Left lung (tissue), 10 donors: Measurements from ENCODE around the gene DUT. TPM values are rescaled to one million over a fixed set of nuclear protein-coding genes. Genes with fewer than 3 reads are reported as not detected.

Experiments used
- ATAC-seq: fragments of 200-7000 bp; cut with Tn5 transposase; one replicate; pipeline ENCODE4 v1.9.1; 2020; ENCODE audit warnings: moderate library complexity
- DNase-seq, 4 donors: peaks; one replicate each; pipeline ENCODE4 v3.0.0-alpha.2; 2013 to 2020
- H3K27ac ChIP-seq, 2 donors: fragments of 200-600 bp; sonication (generic) in 1 of 2; one replicate each; pipeline versions ENCODE4 v1.5.0 to v1.8.0; 2020 to 2021
- H3K27me3 ChIP-seq, 2 donors: fragments of 200-600 bp; sonication (generic) in 1 of 2; one replicate each; pipeline versions ENCODE4 v1.5.0 to v1.8.0; 2020 to 2021
- H3K36me3 ChIP-seq, 2 donors: fragments of 200-600 bp; sonication (generic) in 1 of 2; one replicate each; pipeline versions ENCODE4 v1.5.0 to v1.8.0; 2020 to 2021
- H3K4me1 ChIP-seq, 2 donors: fragments of 200-600 bp; one replicate each; pipeline ENCODE4 v1.8.0; 2021
- H3K4me3 ChIP-seq, 2 donors: fragments of 200-600 bp; sonication (generic) in 1 of 2; one replicate each; pipeline versions ENCODE4 v1.5.0 to v1.8.0; 2020 to 2021; ENCODE audit warnings: mild to moderate bottlenecking in 1 of 2
- H3K9me3 ChIP-seq, 2 donors: fragments of 200-600 bp; sonication (generic) in 1 of 2; one replicate each; pipeline versions ENCODE4 v1.5.0 to v1.8.0; 2020 to 2021
- intact Hi-C, 2 donors: fragments of 100-400 bp; cut with DNase I; formaldehyde crosslinking; loops; one replicate each; pipeline versions ENCODE4 v1.11.2 to v1.14.2; 2022
- polyA plus RNA-seq, 6 donors: library from polyadenylated mRNA; unstranded; fragments of 120-200 nt; gene quantifications; one replicate each; pipeline ENCODE4 v1.2.1, GENCODE V29; 2013; ENCODE audit not compliant: insufficient read length in 6 of 6
- total RNA-seq, 2 donors: library from RNA; stranded (reverse); fragmentation: NEBNext Ultra II Directional; extraction: Animal tissue kit (Norgen Biotek cat#: 25700); gene quantifications; one replicate each; pipeline ENCODE4 v1.2.1, GENCODE V29; 2021
- TF ChIP-seq, protein P1 (sequence below), 2 donors: fragments of 200-600 bp; sonication (generic) in 1 of 2; IDR thresholded peaks; one replicate each; pipeline versions ENCODE4 v1.5.0 to v1.8.0; 2021; ENCODE audit warnings: antibody characterized with exemption in 2 of 2
- donor health status: DM: no; HTN: yes; CAD: no.
- donor health status: DM: no; HTN: no; CAD: no.

Gene DUT
- total and polyA plus RNA-seq, 8 donors, result 78.0 to 176 (median 167) TPM

DNA sequence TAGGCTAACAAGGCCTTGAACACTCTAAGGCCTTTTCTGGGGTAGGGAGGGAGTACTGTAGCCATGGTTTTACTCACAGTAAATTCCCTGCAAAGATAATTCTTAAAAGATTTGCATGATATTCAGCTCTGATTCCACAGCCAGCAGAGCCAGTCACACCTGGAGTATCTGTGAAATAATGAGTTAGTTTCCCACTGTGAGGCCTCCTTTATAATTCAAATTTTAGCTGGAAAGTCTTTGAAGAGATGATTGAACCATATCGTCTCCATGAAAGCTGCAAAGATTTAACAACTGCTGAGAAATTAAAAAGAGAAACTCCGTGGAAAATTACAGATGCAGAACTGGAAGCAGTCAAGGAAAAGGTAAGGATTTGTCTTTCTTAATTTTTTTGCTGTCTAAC lies 32.3 kb upstream of the DUT start:
- TF ChIP-seq, protein P1, sequence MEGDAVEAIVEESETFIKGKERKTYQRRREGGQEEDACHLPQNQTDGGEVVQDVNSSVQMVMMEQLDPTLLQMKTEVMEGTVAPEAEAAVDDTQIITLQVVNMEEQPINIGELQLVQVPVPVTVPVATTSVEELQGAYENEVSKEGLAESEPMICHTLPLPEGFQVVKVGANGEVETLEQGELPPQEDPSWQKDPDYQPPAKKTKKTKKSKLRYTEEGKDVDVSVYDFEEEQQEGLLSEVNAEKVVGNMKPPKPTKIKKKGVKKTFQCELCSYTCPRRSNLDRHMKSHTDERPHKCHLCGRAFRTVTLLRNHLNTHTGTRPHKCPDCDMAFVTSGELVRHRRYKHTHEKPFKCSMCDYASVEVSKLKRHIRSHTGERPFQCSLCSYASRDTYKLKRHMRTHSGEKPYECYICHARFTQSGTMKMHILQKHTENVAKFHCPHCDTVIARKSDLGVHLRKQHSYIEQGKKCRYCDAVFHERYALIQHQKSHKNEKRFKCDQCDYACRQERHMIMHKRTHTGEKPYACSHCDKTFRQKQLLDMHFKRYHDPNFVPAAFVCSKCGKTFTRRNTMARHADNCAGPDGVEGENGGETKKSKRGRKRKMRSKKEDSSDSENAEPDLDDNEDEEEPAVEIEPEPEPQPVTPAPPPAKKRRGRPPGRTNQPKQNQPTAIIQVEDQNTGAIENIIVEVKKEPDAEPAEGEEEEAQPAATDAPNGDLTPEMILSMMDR (IDR thresholded peaks at IDR 0.05), result no peak
- no peak for ATAC-seq

DNA sequence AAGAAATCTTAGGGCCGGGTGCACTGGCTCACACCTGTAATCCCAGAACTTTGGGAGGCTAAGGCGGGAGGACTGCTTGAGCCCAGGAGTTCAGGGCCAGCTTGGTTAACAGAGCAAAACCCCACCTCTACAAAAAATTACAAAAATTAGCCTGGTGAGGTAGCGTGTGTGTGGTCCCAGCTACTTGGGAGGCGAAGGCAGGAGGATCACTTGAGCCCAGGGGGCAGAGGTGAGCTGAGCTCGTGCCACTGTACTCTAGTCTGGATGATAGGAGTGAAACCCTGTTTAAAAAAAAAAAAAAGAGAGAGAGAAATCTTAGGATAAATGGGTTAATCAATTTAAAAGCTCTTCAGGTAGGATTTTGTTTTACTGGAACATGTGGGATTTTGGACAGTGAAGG lies 31.2 kb upstream of the DUT start:
- Histone ChIP-seq H3K9me3 (no peaks in the 10 kb centered on the region), H3K4me1 (no peaks in the 10 kb centered on the region), H3K4me3 (no peak overlapping the region), H3K27ac (no peak overlapping the region), H3K27me3 (no peaks in the 10 kb centered on the region), H3K36me3 (no peaks in the 10 kb centered on the region)
- intact Hi-C loops, result no loop called here
- TF ChIP-seq, protein P1 (IDR thresholded peaks at IDR 0.05), result no peak
- DNase-seq, result no peak
- no peak for ATAC-seq

More for the DNA sequence above, 32.3 kb upstream of the DUT start:
- DNase-seq, result no peak
- no peaks in the 10 kb centered on the region for H3K36me3 ChIP-seq
- no peaks in the 10 kb centered on the region for H3K4me1 ChIP-seq
- intact Hi-C loops, result no loop called here
- no peaks in the 10 kb centered on the region for H3K27me3 ChIP-seq
- H3K27ac ChIP-seq, result no peak overlapping the region
- no peak overlapping the region for H3K4me3 ChIP-seq
- H3K9me3 ChIP-seq, result no peaks in the 10 kb centered on the region

DNA sequence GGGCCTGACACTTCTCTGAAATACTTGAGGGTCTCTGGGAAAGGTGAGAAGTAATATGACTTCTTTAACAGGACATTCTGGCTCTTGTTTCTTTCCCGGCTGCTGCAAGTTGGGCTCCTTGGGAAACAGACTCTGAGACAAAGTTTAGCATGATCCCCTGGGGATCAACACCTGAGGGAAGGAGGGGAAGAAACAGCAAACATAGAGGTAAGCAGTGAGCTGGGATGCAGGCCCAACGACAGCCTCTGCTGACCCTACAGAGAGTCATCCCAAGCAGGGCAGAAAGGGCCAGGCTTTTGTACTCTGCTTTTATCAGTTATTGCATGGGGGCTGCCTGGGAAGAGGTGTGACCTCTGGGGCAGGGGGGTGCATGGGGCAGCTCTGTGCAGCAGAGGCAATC lies 26.8 kb upstream of the DUT start:
- no peak for ATAC-seq
- H3K4me3 ChIP-seq, result no peak overlapping the region
- no peak for DNase-seq
- H3K27me3 ChIP-seq, result no peaks in the 10 kb centered on the region
- H3K36me3 ChIP-seq, result no peaks in the 10 kb centered on the region
- H3K27ac ChIP-seq, result no peak overlapping the region
- TF ChIP-seq, protein P1 (IDR thresholded peaks at IDR 0.05), result no peak
- H3K9me3 ChIP-seq, result no peaks in the 10 kb centered on the region
- intact Hi-C loops, result no loop called here
- H3K4me1 ChIP-seq, result no peaks in the 10 kb centered on the region

DNA sequence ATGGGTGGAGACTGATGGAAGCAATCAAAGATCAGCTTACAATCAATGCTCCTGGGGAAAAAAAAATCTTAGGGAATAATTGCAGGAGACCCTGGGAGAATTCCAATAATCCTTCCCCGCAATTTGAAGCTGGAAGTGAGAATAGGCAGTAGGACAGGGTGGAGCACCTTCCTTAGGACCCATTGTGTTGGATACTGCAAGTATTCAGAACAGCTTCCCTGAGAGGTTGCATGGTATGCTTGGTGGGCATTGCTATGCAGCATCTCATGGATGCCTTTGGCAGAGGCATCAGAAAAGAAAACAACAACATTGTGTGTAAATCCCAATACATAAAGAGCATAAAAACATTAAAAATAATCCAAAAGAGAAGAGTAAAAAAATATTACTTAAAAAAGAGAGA lies 24.6 kb upstream of the DUT start:
- Histone ChIP-seq H3K27me3 (no peaks in the 10 kb centered on the region), H3K36me3 (no peaks in the 10 kb centered on the region), H3K4me1 (no peaks in the 10 kb centered on the region), H3K27ac (no peak overlapping the region), H3K4me3 (no peak overlapping the region), H3K9me3 (no peaks in the 10 kb centered on the region)
- DNase-seq (no peak), ATAC-seq (no peak)
- TF ChIP-seq, protein P1 (IDR thresholded peaks at IDR 0.05), result no peak
- intact Hi-C loops, result no loop called here

DNA sequence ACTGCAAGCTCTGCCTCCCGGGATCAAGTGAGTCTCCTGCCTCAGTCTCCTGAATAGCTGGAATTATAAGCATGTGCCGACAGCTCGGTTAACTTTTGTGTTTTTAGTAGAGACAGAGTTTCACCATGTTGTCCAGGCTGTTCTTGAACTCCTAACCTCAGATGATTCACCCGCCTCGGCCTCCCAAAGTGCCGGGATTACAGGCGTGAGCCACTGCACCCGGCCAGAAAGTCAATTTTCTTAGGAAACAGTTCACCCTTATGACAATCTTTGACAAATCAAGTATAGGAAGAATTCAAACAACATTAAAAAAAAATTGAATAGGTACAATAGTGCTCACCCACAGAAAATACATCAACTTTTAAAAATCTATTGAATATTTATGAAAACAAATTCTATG lies 23.6 kb upstream of the DUT start:
- no peaks in the 10 kb centered on the region for H3K27me3 ChIP-seq
- H3K4me1 ChIP-seq, result no peaks in the 10 kb centered on the region
- TF ChIP-seq, protein P1 (IDR thresholded peaks at IDR 0.05), result no peak
- H3K9me3 ChIP-seq, result no peaks in the 10 kb centered on the region
- no peak for DNase-seq
- no peak overlapping the region for H3K4me3 ChIP-seq
- intact Hi-C loops, result no loop called here
- ATAC-seq, result no peak
- no peaks in the 10 kb centered on the region for H3K36me3 ChIP-seq
- H3K27ac ChIP-seq, result no peak overlapping the region
